ENCODE measurements around the gene NOTCH2NLA.
"Not testable (repeated sequence)": the region's sequence is repeated elsewhere in the genome, so short reads cannot be mapped to it uniquely, and the experiment has no call there.

The NOTCH2NLA gene

GRCh38 chr1:146236026-146236601 lies 7.3 kb upstream of the NOTCH2NLA start:
- DNase-seq (ENCODE audit: low read depth in 1 of 2, low spot score in 1 of 2); in situ Hi-C loops (cut with HindIII; ENCODE audit: low pct_unique_long_range_greater_than_20kb, low sequenced_read_pairs): not testable (repeated sequence)

- DNase-seq (ENCODE audit: low read depth in 1 of 2, low spot score in 1 of 2); in situ Hi-C loops (cut with HindIII; ENCODE audit: low pct_unique_long_range_greater_than_20kb, low sequenced_read_pairs): not testable (repeated sequence)
Measured at GRCh38 chr1:146228144-146228682, 608 bp downstream of the NOTCH2NLA start.

GRCh38 chr1:146174531-146174930 lies 54.3 kb downstream of the NOTCH2NLA start:
- in situ Hi-C loops (cut with HindIII; ENCODE audit: low pct_unique_long_range_greater_than_20kb, low sequenced_read_pairs); DNase-seq (ENCODE audit: low read depth in 1 of 2, low spot score in 1 of 2): not testable (repeated sequence)

GRCh38 chr1:146167740-146168139 lies 61.1 kb downstream of the NOTCH2NLA start:
- DNase-seq (ENCODE audit: low read depth in 1 of 2, low spot score in 1 of 2); in situ Hi-C loops (cut with HindIII; ENCODE audit: low pct_unique_long_range_greater_than_20kb, low sequenced_read_pairs): not testable (repeated sequence)

GRCh38 chr1:146167273-146167672 lies 61.5 kb downstream of the NOTCH2NLA start:
- in situ Hi-C loops (cut with HindIII; ENCODE audit: low pct_unique_long_range_greater_than_20kb, low sequenced_read_pairs): not testable (repeated sequence)

GRCh38 chr1:146144465-146144864 lies 84.4 kb downstream of the NOTCH2NLA start, which contains the start of gene NBPF10:
NBPF10 (minus strand) TSS chr1:146144804; CDS start chr1:146144769, 35 bp downstream.
- in situ Hi-C loops (cut with HindIII; ENCODE audit: low pct_unique_long_range_greater_than_20kb, low sequenced_read_pairs); DNase-seq (ENCODE audit: low read depth in 1 of 2, low spot score in 1 of 2): not testable (repeated sequence)

More at GRCh38 chr1:146167273-146167672, 61.5 kb downstream of the NOTCH2NLA start:
- not testable (repeated sequence) for DNase-seq (ENCODE audit: low read depth in 1 of 2, low spot score in 1 of 2)

Data from T47D (cell line).